ENCODE results near the gene EHMT1. TPM values are rescaled to one million over a fixed set of nuclear protein-coding genes. Genes with fewer than 3 reads are reported as not detected.

The EHMT1 gene
- total RNA-seq, 4 donors from 2014 or later: 77.2 to 300 (median 161) TPM

- H3K27me3 ChIP-seq: no peaks in the 10 kb centered on the region
- no peak overlapping the region for H3K4me3 ChIP-seq
- no peak overlapping the region for H3K27ac ChIP-seq
- no peaks in the 10 kb centered on the region for H3K36me3 ChIP-seq
- peaks cover 0 to 10% (median 4%) of the 10 kb centered on the region in 4 donors for H3K4me1 ChIP-seq
- DNase-seq: no peak
- no peaks in the 10 kb centered on the region for H3K9me3 ChIP-seq
- TF ChIP-seq CTCF (IDR thresholded peaks at IDR 0.05) (no peak), POLR2A (IDR thresholded peaks at IDR 0.05) (no peak)
Measured at GRCh38 chr9:137663584-137663983, 44.8 kb downstream of the EHMT1 start.

GRCh38 chr9:137664676-137665075 is 45.9 kb downstream of the EHMT1 start:
- Histone ChIP-seq H3K27me3 (no peaks in the 10 kb centered on the region), H3K4me3 (no peak overlapping the region), H3K27ac (no peak overlapping the region), H3K9me3 (no peaks in the 10 kb centered on the region), H3K4me1 (peaks cover 0 to 15% (median 4%) of the 10 kb centered on the region in 4 donors), H3K36me3 (peaks cover 0 to 5% (median 0%) of the 10 kb centered on the region in 3 donors)
- DNase-seq: no peak
- TF ChIP-seq POLR2A (IDR thresholded peaks at IDR 0.05) (no peak), CTCF (IDR thresholded peaks at IDR 0.05) (no peak)

- Histone ChIP-seq H3K4me1 (peaks cover 0 to 21% (median 4%) of the 10 kb centered on the region in 4 donors), H3K36me3 (peaks cover 0 to 5% (median 0%) of the 10 kb centered on the region in 3 donors), H3K27ac (peak overlapping the region in 1 of 4 donors; percentile 8), H3K9me3 (no peaks in the 10 kb centered on the region), H3K27me3 (no peaks in the 10 kb centered on the region), H3K4me3 (no peak overlapping the region)
- TF ChIP-seq CTCF (IDR thresholded peaks at IDR 0.05): no peak
- TF ChIP-seq POLR2A (IDR thresholded peaks at IDR 0.05): no peak
- no peak for DNase-seq
Measured at GRCh38 chr9:137665226-137665625, 46.4 kb downstream of the EHMT1 start.

- Histone ChIP-seq H3K4me1 (peaks cover 0 to 28% (median 4%) of the 10 kb centered on the region in 4 donors), H3K27ac (peak overlapping the region in 2 of 4 donors; percentile 8 to 32), H3K27me3 (no peaks in the 10 kb centered on the region), H3K4me3 (no peak overlapping the region), H3K9me3 (no peaks in the 10 kb centered on the region), H3K36me3 (peaks cover 0 to 5% (median 0%) of the 10 kb centered on the region in 3 donors)
- TF ChIP-seq CTCF (IDR thresholded peaks at IDR 0.05): no peak
- no peak for TF ChIP-seq POLR2A (IDR thresholded peaks at IDR 0.05)
- peak in 1 of 3 donors; percentile 43 for DNase-seq
Measured at GRCh38 chr9:137665697-137666512, 47.1 kb downstream of the EHMT1 start.

- peak in 1 of 3 donors; percentile 41 for DNase-seq
- TF ChIP-seq POLR2A (IDR thresholded peaks at IDR 0.05) (no peak), CTCF (IDR thresholded peaks at IDR 0.05) (no peak)
- H3K9me3 ChIP-seq: no peaks in the 10 kb centered on the region
- H3K27ac ChIP-seq: peak overlapping the region in 1 of 4 donors; percentile 32
- H3K4me3 ChIP-seq: no peak overlapping the region
- H3K36me3 ChIP-seq: peaks cover 0 to 5% (median 0%) of the 10 kb centered on the region in 3 donors
- H3K27me3 ChIP-seq: no peaks in the 10 kb centered on the region
- H3K4me1 ChIP-seq: peaks cover 0 to 30% (median 4%) of the 10 kb centered on the region in 4 donors
Measured at GRCh38 chr9:137666513-137666822, 47.7 kb downstream of the EHMT1 start.

Data from Peyer's patch (tissue), 4 donors.